Right lobe of liver (tissue), 6 donors: ENCODE results near the gene EVC. TPM values are rescaled to one million over a fixed set of nuclear protein-coding genes. Genes with fewer than 3 reads are reported as not detected.

Experiments
- ATAC-seq, 4 donors: fragments of 200-7000 bp; cut with Tn5 transposase; one replicate each; pipeline ENCODE4 v1.9.1; 2020; ENCODE audit warnings: mild to moderate bottlenecking in 4 of 4, moderate library complexity in 4 of 4
- DNase-seq, 3 donors: peaks; one replicate each; pipeline ENCODE4 v3.0.0-alpha.2; 2020
- H3K27ac ChIP-seq, 3 donors: fragments of 200-600 bp; one replicate each; pipeline ENCODE4 v1.8.0; 2022
- H3K27me3 ChIP-seq, 2 donors: fragments of 200-600 bp; one replicate each; pipeline ENCODE4 v1.8.0; 2022
- H3K36me3 ChIP-seq, 4 donors: fragments of 200-600 bp; sonication (generic) in 1 of 4; one replicate each; pipeline versions ENCODE4 v1.5.1 to v1.8.0; 2017 to 2022; ENCODE audit warnings: control low read depth in 1 of 4
- H3K4me1 ChIP-seq, 4 donors: fragments of 200-600 bp; sonication (generic) in 1 of 4; one replicate each; pipeline versions ENCODE4 v1.5.1 to v1.8.0; 2017 to 2022; ENCODE audit warnings: control low read depth in 1 of 4
- H3K4me3 ChIP-seq, 3 donors: fragments of 200-600 bp; one replicate each; pipeline ENCODE4 v1.8.0; 2022
- H3K9me3 ChIP-seq, 4 donors: fragments of 200-600 bp; sonication (generic) in 1 of 4; one replicate each; pipeline versions ENCODE4 v1.5.1 to v1.8.0; 2017 to 2022; ENCODE audit warnings: control low read depth in 1 of 4
- POLR2A ChIP-seq: fragments of 450-650 bp; IDR thresholded peaks from one replicate; pipeline ENCODE4 v1.6.1; 2017; ENCODE audit warnings: antibody characterized with exemption, mild to moderate bottlenecking
- whole genome bisulfite sequencing: methylation state at CpG from one replicate; pipeline ENCODE4 v1.1.6; 2018; ENCODE audit warnings: low coverage, low lambda C conversion rate; ENCODE audit not compliant: insufficient coverage; ENCODE audit errors: missing lambda C conversion rate; 5-methylcytosine and 5-hydroxymethylcytosine counted together
- intact Hi-C, 2 donors: fragments of 100-400 bp; cut with DNase I; formaldehyde crosslinking; loops; one replicate each; pipeline versions ENCODE4 v1.11.2 to v1.14.1; 2022
- total RNA-seq, 6 experiments: library from RNA; depleted of rRNA in 2 of 6; stranded (reverse); fragments of >200 nt in 2 of 6; fragmentation: NEBNext Ultra II Directional in 3 of 6; extraction: Animal tissue kit (Norgen Biotek cat#: 25700) in 3 of 6; gene quantifications; one replicate each; pipeline versions ENCODE4 v1.1.0 to v1.2.4, GENCODE V29; 2016 to 2023
- TF ChIP-seq, protein P1 (sequence below), 4 donors: fragments of 200-600 bp in 3 of 4; fragments of 450-650 bp in 1 of 4; IDR thresholded peaks; one replicate each; pipeline versions ENCODE4 v1.5.1 to v1.8.0; 2016 to 2022; ENCODE audit warnings: antibody characterized with exemption in 4 of 4, mild to moderate bottlenecking in 2 of 4
- donor health status: DM: no; HTN: yes; CAD: no.
- donor health status: DM: no; HTN: no; CAD: no.
- donor health status: DM: no; HTN: no; CAD: no.
- donor health status: DM: no; HTN: yes; CAD: no.
- donor health status: DM: no; HTN: yes; CAD: no.

The EVC gene
- total RNA-seq, 6 experiments from 2014 or later: 2.6 to 6.5 (median 3.2) TPM

GRCh38 chr4:5755679-5756078 is 44.7 kb downstream of the EVC start:
- Histone ChIP-seq H3K4me3 (no peak overlapping the region), H3K36me3 (no peaks in the 10 kb centered on the region), H3K9me3 (no peaks in the 10 kb centered on the region), H3K4me1 (no peaks in the 10 kb centered on the region), H3K27ac (no peak overlapping the region), H3K27me3 (no peaks in the 10 kb centered on the region)
- TF ChIP-seq, protein P1, sequence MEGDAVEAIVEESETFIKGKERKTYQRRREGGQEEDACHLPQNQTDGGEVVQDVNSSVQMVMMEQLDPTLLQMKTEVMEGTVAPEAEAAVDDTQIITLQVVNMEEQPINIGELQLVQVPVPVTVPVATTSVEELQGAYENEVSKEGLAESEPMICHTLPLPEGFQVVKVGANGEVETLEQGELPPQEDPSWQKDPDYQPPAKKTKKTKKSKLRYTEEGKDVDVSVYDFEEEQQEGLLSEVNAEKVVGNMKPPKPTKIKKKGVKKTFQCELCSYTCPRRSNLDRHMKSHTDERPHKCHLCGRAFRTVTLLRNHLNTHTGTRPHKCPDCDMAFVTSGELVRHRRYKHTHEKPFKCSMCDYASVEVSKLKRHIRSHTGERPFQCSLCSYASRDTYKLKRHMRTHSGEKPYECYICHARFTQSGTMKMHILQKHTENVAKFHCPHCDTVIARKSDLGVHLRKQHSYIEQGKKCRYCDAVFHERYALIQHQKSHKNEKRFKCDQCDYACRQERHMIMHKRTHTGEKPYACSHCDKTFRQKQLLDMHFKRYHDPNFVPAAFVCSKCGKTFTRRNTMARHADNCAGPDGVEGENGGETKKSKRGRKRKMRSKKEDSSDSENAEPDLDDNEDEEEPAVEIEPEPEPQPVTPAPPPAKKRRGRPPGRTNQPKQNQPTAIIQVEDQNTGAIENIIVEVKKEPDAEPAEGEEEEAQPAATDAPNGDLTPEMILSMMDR (IDR thresholded peaks at IDR 0.05): no peak
- no peak for TF ChIP-seq POLR2A
- intact Hi-C loops: no loop called here
- 43% methylated on average over 3 of the region's 7 CpGs for WGBS
- DNase-seq (no peak), ATAC-seq (no peak)

DNA sequence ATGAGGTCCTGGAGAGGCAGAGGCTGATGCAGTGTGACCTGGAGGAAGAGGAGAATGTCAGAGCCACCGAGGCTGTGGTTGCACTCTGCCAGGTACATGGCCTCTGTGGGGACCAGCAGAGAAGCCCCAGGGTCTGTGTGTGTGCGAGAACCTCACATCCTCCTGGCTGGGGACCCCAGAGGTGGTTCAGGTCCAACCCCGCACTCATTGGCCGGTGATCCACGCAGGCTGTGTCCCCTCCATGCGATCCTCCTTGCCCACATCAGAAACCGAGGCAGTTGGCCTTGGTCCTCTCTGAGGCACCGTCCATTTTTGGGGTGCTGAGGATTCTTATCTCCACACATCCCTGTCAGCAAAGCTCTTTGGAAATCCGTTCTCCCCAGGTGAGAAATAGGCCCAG is 45.3 kb downstream of the EVC start:
- WGBS: 41% methylated on average over 2 of the region's 9 CpGs
- no peak for ATAC-seq
- H3K36me3 ChIP-seq: no peaks in the 10 kb centered on the region

GRCh38 chr4:5757091-5757490 is 46.1 kb downstream of the EVC start:
- no peak for TF ChIP-seq POLR2A
- TF ChIP-seq, protein P1 (IDR thresholded peaks at IDR 0.05): no peak
- WGBS: 50% methylated on average over 1 of the region's 7 CpGs
- H3K4me1 ChIP-seq: no peaks in the 10 kb centered on the region
- no peak overlapping the region for H3K27ac ChIP-seq
- intact Hi-C loops: no loop called here
- H3K9me3 ChIP-seq: no peaks in the 10 kb centered on the region
- DNase-seq: no peak
- H3K27me3 ChIP-seq: no peaks in the 10 kb centered on the region
- H3K36me3 ChIP-seq: no peaks in the 10 kb centered on the region
- no peak overlapping the region for H3K4me3 ChIP-seq
- no peak for ATAC-seq

More for the DNA sequence above, 45.3 kb downstream of the EVC start:
- intact Hi-C loops: no loop called here
- Histone ChIP-seq H3K4me3 (no peak overlapping the region), H3K4me1 (no peaks in the 10 kb centered on the region), H3K27me3 (no peaks in the 10 kb centered on the region), H3K9me3 (no peaks in the 10 kb centered on the region), H3K27ac (no peak overlapping the region)
- TF ChIP-seq, protein P1 (IDR thresholded peaks at IDR 0.05): no peak
- no peak for TF ChIP-seq POLR2A
- no peak for DNase-seq

DNA sequence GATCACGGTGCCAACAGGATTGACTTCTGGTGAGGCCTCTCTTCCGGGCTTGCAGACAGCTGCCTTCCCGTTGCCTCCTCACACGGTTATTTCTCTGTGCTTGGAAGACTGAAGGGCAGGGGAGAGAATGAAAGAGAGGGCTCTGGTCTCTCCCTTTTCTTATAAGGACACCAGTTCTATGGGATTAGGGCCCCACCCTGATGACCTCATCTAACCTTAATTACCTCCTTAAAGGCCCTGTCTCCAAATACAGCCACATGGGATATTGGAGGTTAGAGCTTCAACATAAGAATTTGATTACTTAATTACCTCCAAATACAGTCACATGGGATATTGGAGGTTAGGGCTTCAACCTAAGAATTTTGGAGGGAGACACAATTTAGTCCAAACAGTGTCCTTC is 46.5 kb downstream of the EVC start:
- no peaks in the 10 kb centered on the region for H3K4me1 ChIP-seq
- ATAC-seq (no peak), DNase-seq (no peak)
- no peak for TF ChIP-seq POLR2A
- TF ChIP-seq, protein P1 (IDR thresholded peaks at IDR 0.05): no peak
- no peak overlapping the region for H3K4me3 ChIP-seq
- intact Hi-C loops: no loop called here
- no peak overlapping the region for H3K27ac ChIP-seq
- H3K27me3 ChIP-seq: no peaks in the 10 kb centered on the region
- H3K36me3 ChIP-seq: no peaks in the 10 kb centered on the region
- no peaks in the 10 kb centered on the region for H3K9me3 ChIP-seq
- 100% methylated on average over 2 of the region's 4 CpGs for WGBS

- TF ChIP-seq, protein P1 (IDR thresholded peaks at IDR 0.05): no peak
- no peak for TF ChIP-seq POLR2A
- ATAC-seq: no peak
- Histone ChIP-seq H3K27me3 (no peaks in the 10 kb centered on the region), H3K4me1 (no peaks in the 10 kb centered on the region), H3K27ac (no peak overlapping the region), H3K9me3 (no peaks in the 10 kb centered on the region), H3K4me3 (no peak overlapping the region), H3K36me3 (no peaks in the 10 kb centered on the region)
- 75% methylated on average over 10 of the region's 10 CpGs for WGBS
- intact Hi-C loops: no loop called here
- no peak for DNase-seq
Measured at GRCh38 chr4:5757954-5758353, 47.0 kb downstream of the EVC start.
